COLO668 (cell line): ENCODE measurements around the gene HOXD8.

Experiments
- DNase-seq: peaks from one replicate; lab custom pipeline; 2025; ENCODE audit not compliant: unreplicated experiment; lab: John Stamatoyannopoulos, UW

Gene HOXD8

GRCh38 chr2:176102309-176102866 lies 27.1 kb upstream of the HOXD8 start:
- no peak for DNase-seq

- DNase-seq, result no peak
Observed at GRCh38 chr2:176103194-176103593, 26.3 kb upstream of the HOXD8 start.

- DNase-seq, result no peak
Observed at GRCh38 chr2:176103742-176104315, 25.7 kb upstream of the HOXD8 start.

GRCh38 chr2:176104316-176105077 lies 25.0 kb upstream of the HOXD8 start:
- no peak for DNase-seq

- no peak for DNase-seq
Observed at GRCh38 chr2:176105078-176105729, 24.3 kb upstream of the HOXD8 start.

GRCh38 chr2:176105730-176106580 lies 23.6 kb upstream of the HOXD8 start:
- no peak for DNase-seq

GRCh38 chr2:176106581-176107539 lies 22.6 kb upstream of the HOXD8 start, which contains the start of gene HOXD11:
Gene HOXD11 (plus strand): TSS chr2:176107280. CDS start chr2:176107356, 76 bp downstream.
- peak; percentile 85 for DNase-seq

- peak; percentile 67 for DNase-seq
Observed at GRCh38 chr2:176107731-176108181, 21.7 kb upstream of the HOXD8 start.

- DNase-seq, result no peak
Observed at GRCh38 chr2:176109192-176109901, 20.2 kb upstream of the HOXD8 start.

- DNase-seq, result no peak
Observed at GRCh38 chr2:176109946-176110345, 19.6 kb upstream of the HOXD8 start.

- no peak for DNase-seq
Observed at GRCh38 chr2:176110415-176111308, 18.8 kb upstream of the HOXD8 start.

- peak; percentile 81 for DNase-seq
Observed at GRCh38 chr2:176111309-176111663, 18.2 kb upstream of the HOXD8 start.

- no peak for DNase-seq
Observed at GRCh38 chr2:176111846-176112374, 17.6 kb upstream of the HOXD8 start.

- DNase-seq, result no peak
Observed at GRCh38 chr2:176112375-176113302, 16.9 kb upstream of the HOXD8 start.

- DNase-seq, result peak; percentile 88
Observed at GRCh38 chr2:176114120-176114929, 15.2 kb upstream of the HOXD8 start.
